ENCODE measurements around the gene SCARB1.

SCARB1 gene

DNA sequence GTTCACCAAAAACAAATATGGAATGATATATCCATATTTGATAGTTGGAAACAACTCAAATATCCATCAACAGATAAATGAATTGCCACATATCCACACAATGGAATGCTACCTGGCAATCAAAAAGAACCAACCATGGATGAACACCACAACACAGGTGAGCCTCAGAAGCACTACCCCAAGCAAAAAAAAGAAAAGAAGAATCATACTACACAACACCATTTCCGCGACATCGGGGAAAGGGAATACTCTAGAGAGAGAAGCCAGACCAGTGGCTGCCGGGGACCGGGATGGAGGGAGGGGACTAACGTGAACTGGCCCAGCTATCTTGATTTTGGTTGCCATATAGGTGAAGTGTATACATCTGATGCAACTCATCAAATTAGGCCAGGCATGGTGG, 41.4 kb downstream of the SCARB1 start:
- DNase-seq (ENCODE audit: low read depth in 2 of 2, low spot score in 1 of 2) = no peak

- no peak for DNase-seq (ENCODE audit: low read depth in 2 of 2, low spot score in 1 of 2)
Observed at GRCh38 chr12:124821252-124822200, 42.1 kb downstream of the SCARB1 start.

DNA sequence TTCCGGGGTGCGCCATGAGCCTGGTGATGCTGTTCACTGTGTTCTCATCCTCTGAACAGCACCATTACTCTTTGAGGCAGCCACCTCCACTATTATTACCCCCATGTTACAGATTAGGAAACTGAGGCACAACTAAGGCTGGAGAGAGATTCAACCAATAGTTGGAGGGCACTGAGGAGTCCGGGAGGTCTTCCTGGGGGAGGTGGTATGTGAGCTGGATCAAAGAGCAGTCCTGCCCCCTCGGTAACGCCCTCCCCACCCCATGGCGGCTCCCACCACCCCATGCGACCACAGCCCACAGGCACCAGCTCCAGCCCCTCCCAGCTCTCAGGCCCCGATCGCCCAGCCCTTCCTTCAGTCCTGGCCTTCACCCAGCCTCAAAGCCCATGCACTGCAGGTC, 43.5 kb downstream of the SCARB1 start:
- DNase-seq (ENCODE audit: low read depth in 2 of 2, low spot score in 1 of 2) = no peak

- no peak for DNase-seq (ENCODE audit: low read depth in 2 of 2, low spot score in 1 of 2)
Observed at GRCh38 chr12:124819525-124819924, 44.1 kb downstream of the SCARB1 start.

DNA sequence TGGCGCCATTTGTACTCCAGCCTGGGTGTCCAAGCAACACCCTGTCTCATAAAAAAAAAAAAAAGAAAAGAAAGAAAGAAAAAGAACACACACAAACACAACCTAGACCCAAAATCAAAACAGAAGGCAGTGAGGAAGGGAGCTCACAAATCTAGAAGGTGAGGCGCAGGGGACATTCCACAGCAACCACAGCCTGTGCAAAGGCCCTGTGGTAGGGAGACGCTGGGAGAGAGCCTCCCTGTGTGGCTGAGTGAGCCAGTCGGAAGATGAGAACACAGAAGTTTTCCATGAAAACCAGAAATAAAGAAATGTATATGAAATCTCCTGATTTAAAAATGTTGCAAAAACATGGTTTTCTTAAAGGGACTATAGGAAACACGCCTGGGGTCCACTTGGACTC, 44.6 kb downstream of the SCARB1 start:
- DNase-seq (ENCODE audit: low read depth in 2 of 2, low spot score in 1 of 2) = no peak

GRCh38 chr12:124817076-124818000, 46.3 kb downstream of the SCARB1 start:
- DNase-seq (ENCODE audit: low read depth in 2 of 2, low spot score in 1 of 2) = no peak

DNA sequence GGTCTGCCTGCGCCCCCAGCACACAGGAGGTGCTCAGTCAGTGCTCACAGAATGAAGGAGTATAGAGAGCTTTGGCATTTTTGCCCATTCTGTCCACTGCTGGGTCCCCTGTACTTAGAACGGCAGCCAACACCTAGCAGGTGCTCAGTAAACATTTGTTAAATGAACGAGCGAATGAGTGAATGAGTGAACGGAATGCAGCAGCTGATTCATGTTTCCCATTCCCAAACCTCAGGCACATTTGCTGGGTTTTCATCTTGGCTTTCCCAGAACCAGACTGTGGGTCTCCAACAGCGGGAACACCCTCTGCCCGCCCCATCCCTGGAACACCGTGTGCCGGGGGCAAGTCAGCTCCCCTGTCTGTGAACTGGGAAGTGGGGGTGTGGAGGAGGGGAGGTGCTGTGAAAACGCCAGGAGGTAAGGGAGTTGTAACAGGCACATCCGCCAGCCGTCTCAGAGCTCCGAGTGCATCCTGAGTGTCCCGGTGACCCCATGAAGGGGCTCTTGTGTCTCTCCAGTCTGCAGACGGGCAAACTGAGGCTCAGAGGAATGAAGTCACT, 47.3 kb downstream of the SCARB1 start:
- DNase-seq (ENCODE audit: low read depth in 2 of 2, low spot score in 1 of 2) = no peak

DNA sequence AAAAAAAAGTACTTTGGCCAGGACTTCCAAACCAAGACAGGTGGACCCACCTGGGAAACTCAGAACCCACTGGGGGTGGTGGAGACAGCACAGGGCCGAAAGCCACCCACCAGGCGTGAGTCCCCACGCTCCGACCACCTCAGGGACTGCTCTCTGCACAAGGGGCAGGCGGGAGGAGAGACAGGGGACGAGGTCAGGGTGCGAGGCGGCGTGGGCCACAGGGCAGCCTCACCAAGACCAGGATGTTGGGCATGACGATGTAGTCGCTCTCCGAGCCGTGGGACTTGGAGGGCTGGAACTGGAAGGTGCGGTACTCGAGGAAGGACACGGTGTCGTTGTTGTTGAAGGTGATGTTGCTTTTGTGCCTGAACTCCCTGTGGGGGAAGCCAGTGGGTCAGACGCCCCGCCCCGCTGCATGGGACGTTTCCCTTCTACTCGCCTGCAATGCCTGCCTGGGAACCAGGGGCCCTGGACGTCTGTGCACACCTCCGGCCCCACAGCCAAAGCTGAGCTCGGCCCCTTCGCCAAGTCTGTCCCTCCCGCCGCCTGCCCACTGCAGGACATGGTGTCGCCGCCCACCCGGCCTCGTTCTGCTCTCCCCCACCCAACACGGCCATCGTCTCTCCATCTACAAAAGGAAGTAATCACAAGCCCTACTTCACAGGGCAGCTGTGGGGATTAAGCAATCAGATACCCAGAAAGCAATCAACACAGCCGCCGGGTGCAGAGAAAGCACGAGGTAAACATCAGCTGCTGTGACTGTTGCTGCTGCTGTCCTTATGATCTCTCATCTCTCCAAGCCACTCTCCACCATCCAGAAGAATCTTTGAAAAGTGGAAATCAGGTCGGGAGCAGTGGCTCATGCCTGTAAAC, 48.7 kb downstream of the SCARB1 start:
- no peak for DNase-seq (ENCODE audit: low read depth in 2 of 2, low spot score in 1 of 2)

GRCh38 chr12:124813782-124814181, 49.9 kb downstream of the SCARB1 start:
- DNase-seq (ENCODE audit: low read depth in 2 of 2, low spot score in 1 of 2) = no peak

GRCh38 chr12:124812979-124813378, 50.7 kb downstream of the SCARB1 start:
- DNase-seq (ENCODE audit: low read depth in 2 of 2, low spot score in 1 of 2) = no peak

DNA sequence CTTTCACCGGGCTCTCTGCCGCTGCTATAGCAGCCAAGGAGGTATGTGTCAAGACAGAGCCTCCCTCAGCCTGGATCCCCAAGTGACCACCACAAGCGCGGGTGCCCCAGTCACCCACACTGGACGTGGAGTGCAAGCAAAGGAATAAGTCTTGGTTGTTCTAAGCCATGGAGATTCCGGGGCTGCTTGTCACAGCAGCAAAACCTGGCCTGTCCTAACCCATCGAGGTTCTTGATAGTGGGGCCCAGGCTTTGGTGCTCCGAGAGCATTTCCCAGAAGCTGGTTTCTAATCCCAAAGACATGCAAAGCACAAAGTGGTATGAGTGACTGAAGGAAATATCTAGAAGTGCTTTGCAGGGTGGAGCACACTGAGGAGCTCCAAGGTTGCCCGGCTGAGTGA, 51.3 kb downstream of the SCARB1 start:
- DNase-seq (ENCODE audit: low read depth in 2 of 2, low spot score in 1 of 2) = no peak

DNA sequence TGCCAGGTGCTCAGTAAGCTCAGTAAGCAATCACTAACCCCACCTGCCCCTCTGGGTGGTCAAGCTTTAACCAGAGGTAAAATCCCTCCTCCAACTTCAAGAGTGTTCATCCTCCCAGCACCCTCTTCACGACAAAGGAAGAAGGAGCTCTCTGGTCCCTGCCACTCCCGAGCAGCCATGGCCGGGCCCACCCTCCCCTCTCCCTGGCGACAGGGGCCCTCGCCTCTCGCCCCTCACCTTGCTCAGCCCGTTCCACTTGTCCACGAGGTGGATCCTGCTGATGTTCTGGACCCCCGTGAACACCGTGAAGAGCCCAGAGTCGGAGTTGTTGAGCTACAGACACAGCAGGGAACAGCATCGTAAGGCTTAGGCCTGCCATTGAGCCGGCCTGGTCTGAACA, 52.0 kb downstream of the SCARB1 start:
- no peak for DNase-seq (ENCODE audit: low read depth in 2 of 2, low spot score in 1 of 2)

DNA sequence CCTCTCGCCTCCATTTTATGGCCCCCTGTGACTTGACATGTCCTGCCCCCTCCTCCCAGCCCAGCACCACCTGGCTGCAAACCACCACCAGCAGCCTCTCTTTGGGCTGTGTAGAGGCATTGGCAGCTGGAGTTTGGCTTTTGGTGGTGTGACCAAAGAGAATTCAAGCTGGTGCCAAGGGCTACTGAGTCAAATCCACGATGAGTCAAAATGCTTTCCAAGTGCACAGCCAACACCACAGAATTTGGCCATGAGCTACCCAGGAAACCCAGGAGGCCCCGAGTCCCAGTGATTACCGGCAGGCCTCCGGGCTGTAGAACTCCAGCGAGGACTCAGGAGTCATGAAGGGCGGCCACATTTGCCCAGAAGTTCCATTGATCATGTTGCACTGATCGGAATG, 53.8 kb downstream of the SCARB1 start:
- no peak for DNase-seq (ENCODE audit: low read depth in 2 of 2, low spot score in 1 of 2)

DNA sequence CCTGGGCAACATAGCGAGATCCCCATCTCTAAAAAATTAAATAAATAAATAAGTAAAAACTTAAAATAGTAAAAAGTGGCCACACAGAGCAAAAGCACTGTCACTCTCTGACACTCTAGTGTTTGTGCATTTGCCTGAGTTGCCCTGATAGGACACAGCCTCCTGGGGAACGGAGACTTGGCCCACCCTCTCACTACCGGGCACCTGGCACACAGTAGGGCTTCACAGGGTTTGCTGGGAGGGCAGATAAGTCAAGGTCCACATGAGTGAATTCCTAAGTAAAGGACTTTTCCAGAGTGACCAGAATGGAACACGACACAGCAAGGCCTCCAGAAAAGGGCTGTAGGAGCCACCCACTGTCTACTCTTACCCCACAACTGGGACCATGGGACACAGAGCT, 54.3 kb downstream of the SCARB1 start:
- DNase-seq (ENCODE audit: low read depth in 2 of 2, low spot score in 1 of 2) = no peak

DNA sequence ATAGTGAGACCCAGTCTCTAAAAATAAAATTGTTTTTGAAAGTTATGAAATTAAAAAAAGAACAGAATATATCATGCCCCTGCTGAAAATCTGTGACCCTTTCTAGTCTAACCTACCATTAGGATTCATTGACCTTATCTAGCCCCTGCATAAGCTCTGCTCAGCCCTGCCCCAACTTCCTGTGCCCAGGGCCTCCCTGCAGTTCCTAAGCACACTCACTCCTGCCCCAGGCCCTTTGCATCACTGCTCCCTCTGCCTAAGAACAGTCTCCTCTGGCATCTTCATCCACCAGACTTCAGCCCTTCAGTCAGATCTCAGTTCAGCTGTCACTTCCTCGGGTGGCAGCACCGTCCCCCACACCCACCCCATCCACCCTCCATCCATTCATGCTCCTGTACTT, 55.4 kb downstream of the SCARB1 start:
- DNase-seq (ENCODE audit: low read depth in 2 of 2, low spot score in 1 of 2) = no peak

GRCh38 chr12:124805876-124806668, 57.6 kb downstream of the SCARB1 start:
- no peak for DNase-seq (ENCODE audit: low read depth in 2 of 2, low spot score in 1 of 2)

DNA sequence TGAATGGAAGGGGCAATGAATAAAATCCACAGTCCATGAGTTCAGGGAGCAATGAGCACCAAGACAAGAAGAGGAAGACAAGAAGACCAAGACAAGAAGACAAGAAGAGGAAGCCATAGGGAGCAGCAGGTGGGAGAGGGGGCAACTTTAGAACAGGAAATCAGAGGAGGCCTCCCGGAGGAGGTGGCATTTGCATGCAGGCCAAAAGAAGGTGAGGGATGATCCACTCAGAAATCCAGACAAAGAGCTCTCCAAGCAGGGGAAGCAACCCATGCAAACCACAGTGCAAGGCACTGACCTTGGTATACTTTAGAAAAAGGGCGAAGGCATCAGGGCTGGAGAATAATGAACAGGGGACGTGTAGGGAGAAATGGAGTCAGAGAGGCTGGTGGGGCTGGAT, 58.6 kb downstream of the SCARB1 start:
- DNase-seq (ENCODE audit: low read depth in 2 of 2, low spot score in 1 of 2) = no peak

DNA sequence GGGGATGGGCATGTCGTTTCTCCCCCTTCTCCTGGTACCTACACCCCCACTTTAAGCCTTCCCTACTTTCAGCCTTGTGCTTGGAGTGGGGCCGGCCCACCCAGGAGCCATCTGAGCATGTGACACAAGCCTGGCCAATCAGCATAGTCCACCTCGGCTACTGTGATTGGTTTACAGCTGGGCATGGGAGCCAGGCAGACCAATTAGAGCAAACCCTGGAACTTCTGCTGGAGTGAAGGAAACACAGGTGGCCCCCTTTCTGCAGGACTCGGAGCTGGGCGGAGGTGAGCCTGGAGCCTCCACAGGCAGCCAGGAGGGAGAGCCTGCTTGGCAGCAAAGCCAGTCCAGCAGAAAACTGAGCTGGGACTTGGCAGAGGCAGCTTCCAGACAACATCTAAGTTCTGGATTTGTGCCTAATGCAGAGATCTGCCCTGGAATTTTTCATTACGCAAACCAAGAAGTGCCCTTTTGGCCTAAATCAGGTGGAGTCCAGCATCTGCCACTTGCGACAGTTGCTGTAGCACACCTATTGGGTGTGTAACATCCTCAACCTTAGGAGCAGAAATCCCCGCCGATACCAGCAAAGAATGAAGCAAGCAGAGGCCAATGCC, 59.5 kb downstream of the SCARB1 start:
- no peak for DNase-seq (ENCODE audit: low read depth in 2 of 2, low spot score in 1 of 2)

DNA sequence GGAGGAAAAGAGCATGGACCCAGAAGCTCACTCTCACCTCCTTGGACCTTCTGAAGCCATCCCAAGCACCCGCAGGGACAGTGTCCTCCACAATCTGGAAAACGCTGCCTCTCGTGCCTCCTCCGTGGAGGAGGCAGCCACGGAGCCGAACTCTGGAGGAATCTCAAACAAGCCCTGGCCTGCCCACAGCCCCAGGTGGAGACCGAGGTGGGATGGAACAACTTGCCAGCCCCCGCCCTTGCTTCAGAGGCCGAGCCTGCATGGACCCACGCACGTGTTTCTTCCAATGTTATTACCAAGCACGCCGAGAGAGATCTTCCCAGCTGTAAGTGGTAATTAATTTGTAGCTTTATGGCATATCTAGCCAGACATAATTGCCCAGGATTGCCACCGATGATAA, 61.3 kb downstream of the SCARB1 start:
- DNase-seq (ENCODE audit: low read depth in 2 of 2, low spot score in 1 of 2) = no peak

DNA sequence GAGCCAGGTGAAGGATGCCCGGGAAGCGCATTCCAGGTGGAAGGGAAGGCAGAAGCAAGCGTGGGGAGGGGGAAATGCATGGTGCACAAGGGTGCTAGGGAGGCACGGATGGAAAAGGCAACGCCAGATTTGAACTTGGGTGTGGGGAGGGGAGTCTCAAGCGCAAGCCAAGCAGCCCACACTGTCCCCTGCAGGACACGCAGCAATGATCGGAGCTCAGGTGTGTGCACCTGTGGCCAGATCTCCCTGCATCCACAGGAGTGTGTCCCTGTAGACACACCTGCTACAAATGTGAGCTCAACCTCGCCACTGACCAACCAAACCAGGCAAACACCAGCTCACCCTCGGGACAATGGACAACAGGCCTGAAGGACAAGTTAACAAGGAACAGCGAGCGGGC, 63.2 kb downstream of the SCARB1 start:
- DNase-seq (ENCODE audit: low read depth in 2 of 2, low spot score in 1 of 2) = no peak
